ENCODE data around the gene PYGM. TPM values are rescaled to one million over a fixed set of nuclear protein-coding genes. Genes with fewer than 3 reads are reported as not detected.
A peak's percentile ranks its signal among the peaks of the same experiment; 100 is the strongest.

Gene PYGM
- total and polyA plus RNA-seq, 2 experiments from 2014 or later = 1.5 to 3.9 TPM

DNA sequence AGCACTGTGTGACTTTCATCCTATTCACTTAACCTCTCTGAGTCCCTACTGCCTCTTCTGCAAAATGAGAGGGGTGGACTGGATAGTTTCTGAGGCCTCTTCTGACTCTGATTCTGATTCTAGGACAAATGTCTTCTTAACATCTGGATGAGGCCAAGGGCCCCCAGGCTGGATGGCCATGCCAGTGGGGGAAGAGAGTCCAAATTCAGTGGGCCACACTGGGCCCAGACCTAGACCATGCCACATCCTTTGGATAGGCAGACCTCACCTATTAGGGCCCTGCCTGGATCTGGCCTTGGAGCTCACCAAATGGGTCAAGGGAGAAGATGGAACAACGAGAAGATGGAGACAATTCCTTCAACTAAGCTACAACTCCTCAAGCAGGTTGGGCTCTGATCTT is 61.3 kb downstream of the PYGM start (continued):
- TF ChIP-seq, protein P1, sequence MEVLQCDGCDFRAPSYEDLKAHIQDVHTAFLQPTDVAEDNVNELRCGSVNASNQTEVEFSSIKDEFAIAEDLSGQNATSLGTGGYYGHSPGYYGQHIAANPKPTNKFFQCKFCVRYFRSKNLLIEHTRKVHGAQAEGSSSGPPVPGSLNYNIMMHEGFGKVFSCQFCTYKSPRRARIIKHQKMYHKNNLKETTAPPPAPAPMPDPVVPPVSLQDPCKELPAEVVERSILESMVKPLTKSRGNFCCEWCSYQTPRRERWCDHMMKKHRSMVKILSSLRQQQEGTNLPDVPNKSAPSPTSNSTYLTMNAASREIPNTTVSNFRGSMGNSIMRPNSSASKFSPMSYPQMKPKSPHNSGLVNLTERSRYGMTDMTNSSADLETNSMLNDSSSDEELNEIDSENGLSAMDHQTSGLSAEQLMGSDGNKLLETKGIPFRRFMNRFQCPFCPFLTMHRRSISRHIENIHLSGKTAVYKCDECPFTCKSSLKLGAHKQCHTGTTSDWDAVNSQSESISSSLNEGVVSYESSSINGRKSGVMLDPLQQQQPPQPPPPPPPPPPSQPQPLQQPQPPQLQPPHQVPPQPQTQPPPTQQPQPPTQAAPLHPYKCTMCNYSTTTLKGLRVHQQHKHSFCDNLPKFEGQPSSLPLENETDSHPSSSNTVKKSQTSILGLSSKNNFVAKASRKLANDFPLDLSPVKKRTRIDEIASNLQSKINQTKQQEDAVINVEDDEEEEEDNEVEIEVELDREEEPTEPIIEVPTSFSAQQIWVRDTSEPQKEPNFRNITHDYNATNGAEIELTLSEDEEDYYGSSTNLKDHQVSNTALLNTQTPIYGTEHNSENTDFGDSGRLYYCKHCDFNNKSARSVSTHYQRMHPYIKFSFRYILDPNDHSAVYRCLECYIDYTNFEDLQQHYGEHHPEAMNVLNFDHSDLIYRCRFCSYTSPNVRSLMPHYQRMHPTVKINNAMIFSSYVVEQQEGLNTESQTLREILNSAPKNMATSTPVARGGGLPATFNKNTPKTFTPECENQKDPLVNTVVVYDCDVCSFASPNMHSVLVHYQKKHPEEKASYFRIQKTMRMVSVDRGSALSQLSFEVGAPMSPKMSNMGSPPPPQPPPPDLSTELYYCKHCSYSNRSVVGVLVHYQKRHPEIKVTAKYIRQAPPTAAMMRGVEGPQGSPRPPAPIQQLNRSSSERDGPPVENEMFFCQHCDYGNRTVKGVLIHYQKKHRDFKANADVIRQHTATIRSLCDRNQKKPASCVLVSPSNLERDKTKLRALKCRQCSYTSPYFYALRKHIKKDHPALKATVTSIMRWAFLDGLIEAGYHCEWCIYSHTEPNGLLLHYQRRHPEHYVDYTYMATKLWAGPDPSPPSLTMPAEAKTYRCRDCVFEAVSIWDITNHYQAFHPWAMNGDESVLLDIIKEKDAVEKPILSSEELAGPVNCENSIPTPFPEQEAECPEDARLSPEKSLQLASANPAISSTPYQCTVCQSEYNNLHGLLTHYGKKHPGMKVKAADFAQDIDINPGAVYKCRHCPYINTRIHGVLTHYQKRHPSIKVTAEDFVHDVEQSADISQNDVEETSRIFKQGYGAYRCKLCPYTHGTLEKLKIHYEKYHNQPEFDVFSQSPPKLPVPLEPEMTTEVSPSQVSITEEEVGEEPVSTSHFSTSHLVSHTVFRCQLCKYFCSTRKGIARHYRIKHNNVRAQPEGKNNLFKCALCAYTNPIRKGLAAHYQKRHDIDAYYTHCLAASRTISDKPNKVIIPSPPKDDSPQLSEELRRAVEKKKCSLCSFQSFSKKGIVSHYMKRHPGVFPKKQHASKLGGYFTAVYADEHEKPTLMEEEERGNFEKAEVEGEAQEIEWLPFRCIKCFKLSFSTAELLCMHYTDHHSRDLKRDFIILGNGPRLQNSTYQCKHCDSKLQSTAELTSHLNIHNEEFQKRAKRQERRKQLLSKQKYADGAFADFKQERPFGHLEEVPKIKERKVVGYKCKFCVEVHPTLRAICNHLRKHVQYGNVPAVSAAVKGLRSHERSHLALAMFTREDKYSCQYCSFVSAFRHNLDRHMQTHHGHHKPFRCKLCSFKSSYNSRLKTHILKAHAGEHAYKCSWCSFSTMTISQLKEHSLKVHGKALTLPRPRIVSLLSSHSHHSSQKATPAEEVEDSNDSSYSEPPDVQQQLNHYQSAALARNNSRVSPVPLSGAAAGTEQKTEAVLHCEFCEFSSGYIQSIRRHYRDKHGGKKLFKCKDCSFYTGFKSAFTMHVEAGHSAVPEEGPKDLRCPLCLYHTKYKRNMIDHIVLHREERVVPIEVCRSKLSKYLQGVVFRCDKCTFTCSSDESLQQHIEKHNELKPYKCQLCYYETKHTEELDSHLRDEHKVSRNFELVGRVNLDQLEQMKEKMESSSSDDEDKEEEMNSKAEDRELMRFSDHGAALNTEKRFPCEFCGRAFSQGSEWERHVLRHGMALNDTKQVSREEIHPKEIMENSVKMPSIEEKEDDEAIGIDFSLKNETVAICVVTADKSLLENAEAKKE (CRISPR knock-in tag; IDR thresholded peaks at IDR 0.05) = no peak
- no peak for TF ChIP-seq STAT1 (IDR thresholded peaks at IDR 0.05; ENCODE audit: unreplicated experiment)

DNA sequence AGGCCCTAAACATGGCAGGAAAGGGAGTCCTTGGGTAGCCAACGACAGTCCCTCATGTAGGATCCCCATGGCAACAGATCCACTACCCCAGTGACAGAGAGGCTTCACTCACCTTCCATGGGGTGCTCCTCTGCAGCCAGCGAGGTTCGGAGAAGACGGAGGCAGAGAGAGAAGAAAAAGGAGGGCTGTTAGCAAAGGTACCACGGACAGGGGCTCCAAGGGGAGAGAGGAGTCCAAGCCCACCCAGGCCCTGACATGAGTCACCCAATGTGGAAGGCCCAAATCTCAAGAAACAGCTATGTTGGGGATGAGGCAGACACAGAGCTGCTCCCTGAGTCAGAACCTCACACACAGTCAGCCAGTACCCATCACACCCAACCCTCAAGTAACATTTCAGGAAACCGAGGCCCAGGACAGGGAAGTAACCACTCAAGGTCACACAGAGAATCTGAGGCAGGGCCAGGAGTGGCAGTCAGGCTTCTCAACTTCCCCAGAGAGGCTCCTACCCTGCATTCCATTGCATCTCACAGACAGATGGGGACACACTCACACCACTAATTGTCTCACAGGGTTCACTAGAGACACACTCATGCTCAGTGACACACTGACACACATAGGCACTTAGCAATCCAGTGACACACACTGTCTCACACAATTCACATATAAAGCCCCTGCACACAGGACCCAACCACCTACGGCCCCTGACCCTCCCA is 62.0 kb downstream of the PYGM start:
- ATAC-seq (no peak), DNase-seq (ENCODE audit: low spot score) (no peak)
- Histone ChIP-seq H3K4me2 (no peak overlapping the region), H3K4me3 (no peak overlapping the region), H3K4me1 (ENCODE audit: insufficient read depth) (peaks cover 8% of the 10 kb centered on the region), H3F3A (replicated peaks; ENCODE audit: low read depth) (no peaks in the 10 kb centered on the region), H4K20me1 (replicated peaks; ENCODE audit: insufficient read depth) (no peaks in the 10 kb centered on the region), H3K27me3 (ENCODE audit: insufficient read depth) (no peaks in the 10 kb centered on the region), H2AFZ (no peak overlapping the region), H3K36me3 (ENCODE audit: insufficient read depth) (no peaks in the 10 kb centered on the region), H3K9me2 (ENCODE audit: insufficient read depth) (no peaks in the 10 kb centered on the region), H3K27ac (ENCODE audit: low read depth) (no peak overlapping the region), H3K79me2 (replicated peaks; ENCODE audit: insufficient read depth) (no peaks in the 10 kb centered on the region)
- Mint-ChIP-seq H3K27ac (no peak overlapping the region), H3K4me1 (peaks cover 22% of the 10 kb centered on the region), H3K4me3 (no peak overlapping the region), H3K36me3 (ENCODE audit: low read depth) (0 out of 3 replicates have a peak, but pooled peaks cover 2% of the 10 kb centered on the region), H3K27me3 (ENCODE audit: insufficient read depth, low read depth, poor library complexity) (peaks cover 13% of the 10 kb centered on the region), H3K9me3 (peaks cover 3% of the 10 kb centered on the region; the same call in 2 of the 3 replicates)
- TF ChIP-seq, protein P2, sequence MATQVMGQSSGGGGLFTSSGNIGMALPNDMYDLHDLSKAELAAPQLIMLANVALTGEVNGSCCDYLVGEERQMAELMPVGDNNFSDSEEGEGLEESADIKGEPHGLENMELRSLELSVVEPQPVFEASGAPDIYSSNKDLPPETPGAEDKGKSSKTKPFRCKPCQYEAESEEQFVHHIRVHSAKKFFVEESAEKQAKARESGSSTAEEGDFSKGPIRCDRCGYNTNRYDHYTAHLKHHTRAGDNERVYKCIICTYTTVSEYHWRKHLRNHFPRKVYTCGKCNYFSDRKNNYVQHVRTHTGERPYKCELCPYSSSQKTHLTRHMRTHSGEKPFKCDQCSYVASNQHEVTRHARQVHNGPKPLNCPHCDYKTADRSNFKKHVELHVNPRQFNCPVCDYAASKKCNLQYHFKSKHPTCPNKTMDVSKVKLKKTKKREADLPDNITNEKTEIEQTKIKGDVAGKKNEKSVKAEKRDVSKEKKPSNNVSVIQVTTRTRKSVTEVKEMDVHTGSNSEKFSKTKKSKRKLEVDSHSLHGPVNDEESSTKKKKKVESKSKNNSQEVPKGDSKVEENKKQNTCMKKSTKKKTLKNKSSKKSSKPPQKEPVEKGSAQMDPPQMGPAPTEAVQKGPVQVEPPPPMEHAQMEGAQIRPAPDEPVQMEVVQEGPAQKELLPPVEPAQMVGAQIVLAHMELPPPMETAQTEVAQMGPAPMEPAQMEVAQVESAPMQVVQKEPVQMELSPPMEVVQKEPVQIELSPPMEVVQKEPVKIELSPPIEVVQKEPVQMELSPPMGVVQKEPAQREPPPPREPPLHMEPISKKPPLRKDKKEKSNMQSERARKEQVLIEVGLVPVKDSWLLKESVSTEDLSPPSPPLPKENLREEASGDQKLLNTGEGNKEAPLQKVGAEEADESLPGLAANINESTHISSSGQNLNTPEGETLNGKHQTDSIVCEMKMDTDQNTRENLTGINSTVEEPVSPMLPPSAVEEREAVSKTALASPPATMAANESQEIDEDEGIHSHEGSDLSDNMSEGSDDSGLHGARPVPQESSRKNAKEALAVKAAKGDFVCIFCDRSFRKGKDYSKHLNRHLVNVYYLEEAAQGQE (IDR thresholded peaks at IDR 0.05; ENCODE audit: unreplicated experiment) = peak; percentile 53
- no peak for TF ChIP-seq CREB1 (CRISPR knock-in tag; IDR thresholded peaks at IDR 0.05; ENCODE audit: low read depth)

Other genes with a start within 250 kb of the PYGM start
- not detected in 2 replicates for gene SLC22A11, start 204.0 kb downstream of the PYGM start, total RNA-seq (2014; rRNA removed; shearing (Covaris generic))
- not detected in 2 replicates for gene SLC22A11, start 204.0 kb downstream of the PYGM start, polyA plus RNA-seq (2016; fragmentation: Nextera tagmentation; extraction: Ambion mirVana)
- not detected in 2 replicates for gene SLC22A12, start 168.8 kb downstream of the PYGM start, total RNA-seq (2014; rRNA removed; shearing (Covaris generic))
- gene SLC22A12, start 168.8 kb downstream of the PYGM start, polyA plus RNA-seq (2016; fragmentation: Nextera tagmentation; extraction: Ambion mirVana) = not detected in 2 replicates
- 17.0 and 22.1 TPM in 2 replicates for gene NRXN2, start 36.8 kb downstream of the PYGM start, total RNA-seq (2014; rRNA removed; shearing (Covaris generic))
- 3.4 and 5.7 TPM in 2 replicates for gene NRXN2, start 36.8 kb downstream of the PYGM start, polyA plus RNA-seq (2016; fragmentation: Nextera tagmentation; extraction: Ambion mirVana)
- 30.1 and 34.4 TPM in 2 replicates for gene RASGRP2, start 15.8 kb downstream of the PYGM start, total RNA-seq (2014; rRNA removed; shearing (Covaris generic))
- 50.4 and 60.5 TPM in 2 replicates for gene RASGRP2, start 15.8 kb downstream of the PYGM start, polyA plus RNA-seq (2016; fragmentation: Nextera tagmentation; extraction: Ambion mirVana)
- gene SF1, start 18.6 kb upstream of the PYGM start, total RNA-seq (2014; rRNA removed; shearing (Covaris generic)) = 235 and 252 TPM in 2 replicates
- 76.9 and 82.9 TPM in 2 replicates for gene SF1, start 18.6 kb upstream of the PYGM start, polyA plus RNA-seq (2016; fragmentation: Nextera tagmentation; extraction: Ambion mirVana)
- 32.3 and 42.6 TPM in 2 replicates for gene MAP4K2, start 43.2 kb upstream of the PYGM start, total RNA-seq (2014; rRNA removed; shearing (Covaris generic))
- gene MAP4K2, start 43.2 kb upstream of the PYGM start, polyA plus RNA-seq (2016; fragmentation: Nextera tagmentation; extraction: Ambion mirVana) = 9.9 and 11.2 TPM in 2 replicates
- 38.9 and 45.2 TPM in 2 replicates for gene MEN1, start 50.6 kb upstream of the PYGM start, total RNA-seq (2014; rRNA removed; shearing (Covaris generic))
- gene MEN1, start 50.6 kb upstream of the PYGM start, polyA plus RNA-seq (2016; fragmentation: Nextera tagmentation; extraction: Ambion mirVana) = 27.2 and 31.6 TPM in 2 replicates
- gene CDC42BPG, start 84.7 kb upstream of the PYGM start, total RNA-seq (2014; rRNA removed; shearing (Covaris generic)) = 10.1 and 11.6 TPM in 2 replicates
- 1.8 and 2.3 TPM in 2 replicates for gene CDC42BPG, start 84.7 kb upstream of the PYGM start, polyA plus RNA-seq (2016; fragmentation: Nextera tagmentation; extraction: Ambion mirVana)
- gene EHD1, start 118.6 kb upstream of the PYGM start, total RNA-seq (2014; rRNA removed; shearing (Covaris generic)) = 43.8 and 69.7 TPM in 2 replicates
- gene EHD1, start 118.6 kb upstream of the PYGM start, polyA plus RNA-seq (2016; fragmentation: Nextera tagmentation; extraction: Ambion mirVana) = 16.7 and 16.9 TPM in 2 replicates
- gene ATG2A, start 157.2 kb upstream of the PYGM start, total RNA-seq (2014; rRNA removed; shearing (Covaris generic)) = 26.2 and 31.7 TPM in 2 replicates
- gene ATG2A, start 157.2 kb upstream of the PYGM start, polyA plus RNA-seq (2016; fragmentation: Nextera tagmentation; extraction: Ambion mirVana) = 8.7 and 9.2 TPM in 2 replicates
- gene PPP2R5B, start 164.7 kb upstream of the PYGM start, total RNA-seq (2014; rRNA removed; shearing (Covaris generic)) = 3.3 and 5.8 TPM in 2 replicates
- gene PPP2R5B, start 164.7 kb upstream of the PYGM start, polyA plus RNA-seq (2016; fragmentation: Nextera tagmentation; extraction: Ambion mirVana) = 2.6 and 2.8 TPM in 2 replicates
- 0.83 TPM in 1 of 2 replicates, not detected in the other for gene GPHA2, start 175.9 kb upstream of the PYGM start, total RNA-seq (2014; rRNA removed; shearing (Covaris generic))
- gene GPHA2, start 175.9 kb upstream of the PYGM start, polyA plus RNA-seq (2016; fragmentation: Nextera tagmentation; extraction: Ambion mirVana) = 1.8 and 3.6 TPM in 2 replicates
- gene MAJIN, start 212.1 kb upstream of the PYGM start, total RNA-seq (2014; rRNA removed; shearing (Covaris generic)) = not detected in 2 replicates
- gene MAJIN, start 212.1 kb upstream of the PYGM start, polyA plus RNA-seq (2016; fragmentation: Nextera tagmentation; extraction: Ambion mirVana) = not detected in 2 replicates
- 0.58 and 1.6 TPM in 2 replicates for gene BATF2, start 237.0 kb upstream of the PYGM start, total RNA-seq (2014; rRNA removed; shearing (Covaris generic))
- 0.53 and 1.2 TPM in 2 replicates for gene BATF2, start 237.0 kb upstream of the PYGM start, polyA plus RNA-seq (2016; fragmentation: Nextera tagmentation; extraction: Ambion mirVana)

Data from GM23338 (cell line).